ENCODE results near the gene THEM5.
A peak's percentile ranks its signal among the peaks of the same experiment; 100 is the strongest.

The THEM5 gene

DNA sequence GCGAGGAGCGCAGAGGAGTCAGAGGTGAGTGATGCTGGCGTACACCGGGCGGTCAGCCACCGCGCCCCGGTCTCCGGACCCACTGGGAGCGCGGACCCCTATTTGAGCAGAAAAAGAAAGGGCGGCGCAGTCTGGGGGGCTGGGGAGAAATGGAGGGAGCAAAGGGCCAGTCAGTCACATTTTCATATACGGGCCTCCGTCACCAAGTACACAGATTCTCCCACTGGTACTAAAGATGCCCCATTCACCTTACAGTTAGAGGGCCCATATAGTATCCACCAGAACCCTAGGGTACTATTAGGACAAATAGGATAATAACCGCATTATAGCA is 14.5 kb downstream of the THEM5 start:
- DNase-seq = no peak

DNA sequence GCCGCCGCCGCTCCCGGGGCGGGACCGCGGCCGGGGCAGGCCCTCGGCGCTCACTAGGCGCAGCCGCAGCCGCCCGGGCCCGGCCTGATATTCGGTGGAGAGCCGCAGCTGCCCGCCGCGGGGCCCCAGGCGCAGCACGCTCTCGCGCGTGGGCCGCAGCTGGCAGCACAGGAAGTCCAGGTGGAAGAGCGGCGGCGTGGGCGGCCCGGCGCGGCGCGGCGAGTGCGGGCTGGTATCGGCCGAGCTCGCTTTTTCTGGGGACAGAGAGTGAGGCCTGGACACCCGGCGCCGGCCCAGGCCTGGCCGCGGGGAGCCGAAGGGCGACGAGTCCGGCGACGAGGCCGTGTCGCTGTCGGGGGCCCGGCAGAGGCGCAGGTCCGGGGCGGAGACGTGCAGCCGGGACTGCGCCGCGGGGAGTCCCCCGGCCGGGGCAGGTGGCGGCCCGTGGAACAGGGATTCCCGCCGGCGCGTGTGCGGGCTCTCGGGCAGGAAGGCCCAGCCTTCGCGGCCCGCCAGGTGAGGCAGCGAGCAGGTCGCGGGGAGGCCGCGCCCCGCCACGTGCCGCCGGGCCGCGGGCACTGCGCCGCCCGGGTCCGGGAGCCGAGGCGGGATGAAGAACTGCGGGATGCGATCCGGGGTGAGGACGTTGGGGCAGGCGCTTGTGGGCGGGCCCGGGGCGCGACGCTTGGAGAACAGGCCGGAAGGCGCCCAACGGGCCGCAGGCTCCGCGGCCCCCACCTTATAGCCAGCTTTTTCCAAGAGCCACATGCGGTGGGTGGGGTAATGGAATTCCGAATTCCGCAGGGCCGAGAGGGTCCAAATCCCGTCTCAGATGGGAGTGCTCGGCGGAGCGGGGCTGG is 15.1 kb downstream of the THEM5 start:
- no peak for DNase-seq

DNA sequence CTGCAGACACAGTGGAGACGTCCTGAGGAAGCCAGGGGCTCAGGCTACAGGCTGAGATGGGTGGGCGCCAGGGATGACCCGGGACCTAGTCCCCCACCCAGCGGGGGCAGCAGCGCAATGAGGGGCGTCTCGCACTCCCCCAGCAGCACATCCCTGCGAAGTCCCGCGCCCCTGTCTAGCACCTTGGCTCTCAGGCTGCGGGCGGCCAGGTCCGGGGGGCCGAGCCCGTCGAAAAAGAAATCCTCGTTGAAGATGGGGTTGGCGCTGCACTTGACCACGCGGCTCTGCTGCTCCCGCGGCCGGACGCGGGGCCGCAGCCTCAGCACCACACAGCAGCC is 15.7 kb downstream of the THEM5 start:
- DNase-seq = no peak

DNA sequence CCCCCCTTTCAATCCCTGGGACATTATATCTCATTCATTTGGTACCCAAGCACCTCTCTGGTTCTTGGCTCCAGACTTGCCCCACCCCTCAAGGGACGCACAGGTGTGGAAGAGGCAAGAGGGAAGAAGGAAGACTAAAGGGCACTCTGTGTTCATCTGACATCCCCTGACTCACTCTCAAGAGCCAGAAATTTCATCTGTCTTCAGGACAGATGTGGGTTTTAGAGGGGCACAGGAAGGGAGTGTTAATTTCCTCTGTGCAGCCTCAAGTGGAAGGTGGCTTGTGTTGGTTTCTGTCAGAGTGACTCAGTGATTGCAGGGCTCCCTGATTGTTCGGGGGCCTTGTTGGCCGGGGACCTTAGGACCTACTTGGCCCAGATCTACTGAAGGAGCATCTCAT is 16.3 kb downstream of the THEM5 start:
- peak; percentile 28 for DNase-seq

DNA sequence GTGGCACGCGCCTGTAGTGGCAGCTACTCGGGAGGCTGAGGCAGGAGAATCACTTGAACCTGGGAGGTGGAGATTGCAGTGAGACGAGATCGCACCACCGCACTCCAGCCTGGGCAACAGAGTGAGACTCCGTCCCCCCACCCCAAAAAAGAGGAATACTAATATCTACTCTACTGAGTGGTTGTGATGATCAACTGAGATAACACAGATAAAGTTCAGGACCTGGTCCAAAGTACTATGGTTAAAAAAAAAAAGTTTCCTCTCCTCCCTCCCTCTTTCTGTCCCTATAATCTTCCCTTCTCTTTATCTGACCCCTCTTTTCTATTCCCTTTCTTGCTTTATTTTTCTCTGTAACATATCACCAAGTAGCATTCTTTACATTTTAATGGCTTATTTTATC is 17.9 kb downstream of the THEM5 start:
- no peak for DNase-seq

DNA sequence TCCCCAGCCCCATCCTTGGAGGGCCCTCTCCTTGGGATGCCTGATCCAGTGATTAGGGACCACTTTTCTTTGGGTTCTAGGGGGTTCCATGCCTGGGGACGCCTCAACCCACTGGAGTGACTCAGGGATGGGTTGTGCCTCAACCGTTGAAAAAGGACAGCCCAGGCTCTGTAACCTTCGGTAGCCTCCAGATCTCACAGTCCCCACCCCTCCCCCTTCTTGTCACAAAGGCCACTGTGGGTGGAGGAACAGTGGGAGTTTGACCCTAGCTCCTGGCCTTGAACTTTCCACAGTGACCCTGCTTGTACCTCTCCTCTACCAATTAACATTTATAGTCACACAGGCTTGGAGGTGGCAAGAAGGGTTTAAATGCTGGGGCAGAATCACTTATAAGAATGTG is 19.3 kb downstream of the THEM5 start:
- DNase-seq = no peak

DNA sequence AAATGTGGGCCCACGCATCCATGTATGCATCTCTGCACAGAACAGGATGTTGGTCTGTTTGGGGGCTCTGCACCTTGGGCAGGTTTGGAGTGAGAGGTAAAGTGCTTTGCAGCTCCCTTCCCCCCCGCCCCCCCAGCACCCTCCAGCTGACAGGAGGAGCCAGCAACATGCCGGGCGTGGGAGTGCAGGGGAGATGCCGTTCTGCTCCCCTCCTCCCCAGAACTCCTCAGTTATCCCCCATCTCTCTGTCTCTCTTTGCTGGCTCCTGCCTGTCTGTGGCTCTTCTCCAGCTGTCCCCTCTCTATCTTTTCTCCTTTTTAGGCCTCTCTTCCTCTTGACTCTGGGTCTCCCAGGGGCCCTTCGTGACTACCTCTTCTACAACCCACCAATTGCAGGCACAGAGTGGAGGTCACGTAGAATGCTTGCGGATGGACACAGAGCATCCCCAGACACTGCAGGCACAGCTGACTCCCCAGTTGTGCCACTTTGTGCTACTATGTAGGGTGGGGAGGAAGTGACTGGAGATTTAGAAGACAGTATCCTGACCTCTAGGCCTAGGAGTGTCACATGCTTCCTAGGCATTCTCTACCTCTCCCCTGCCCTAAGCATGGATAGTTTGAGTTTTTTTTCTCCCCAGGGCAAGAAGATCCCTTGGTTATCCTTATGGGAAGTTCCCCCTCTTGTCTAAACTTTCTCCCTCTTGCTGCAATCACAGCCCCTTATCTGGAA is 20.2 kb downstream of the THEM5 start:
- no peak for DNase-seq

DNA sequence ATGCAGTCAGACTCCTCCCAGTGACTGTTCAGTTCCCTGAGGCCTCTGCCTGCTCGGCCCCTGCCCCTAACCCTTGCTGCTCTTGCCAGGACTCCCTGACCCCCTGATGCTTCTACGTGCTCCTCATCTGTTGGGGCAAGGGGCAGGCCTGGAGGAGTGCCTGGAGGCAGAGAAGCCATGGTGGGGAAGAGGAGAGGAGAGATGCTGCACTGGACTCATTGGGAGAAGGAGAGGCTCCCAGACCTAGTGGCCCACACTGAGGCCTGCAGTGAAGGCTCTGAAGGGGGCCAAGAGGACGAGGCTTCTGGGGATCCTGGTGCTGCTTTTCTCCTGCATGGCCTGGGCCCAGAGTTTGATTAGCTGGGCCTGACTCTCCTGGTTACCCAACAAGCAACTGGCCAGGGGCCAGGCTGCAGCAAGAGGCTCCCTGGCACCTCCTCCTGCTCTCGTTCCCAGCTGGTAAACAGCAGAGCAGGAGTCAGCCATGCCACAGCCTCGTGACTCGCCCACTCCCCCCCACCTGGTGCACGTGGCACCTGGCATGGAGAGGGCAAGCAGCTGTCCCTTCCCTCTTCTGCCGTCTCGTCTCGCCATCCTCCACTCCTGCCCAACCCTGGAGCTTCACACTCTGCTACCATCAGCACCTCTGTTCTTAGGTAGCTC is 21.1 kb downstream of the THEM5 start:
- DNase-seq = no peak

DNA sequence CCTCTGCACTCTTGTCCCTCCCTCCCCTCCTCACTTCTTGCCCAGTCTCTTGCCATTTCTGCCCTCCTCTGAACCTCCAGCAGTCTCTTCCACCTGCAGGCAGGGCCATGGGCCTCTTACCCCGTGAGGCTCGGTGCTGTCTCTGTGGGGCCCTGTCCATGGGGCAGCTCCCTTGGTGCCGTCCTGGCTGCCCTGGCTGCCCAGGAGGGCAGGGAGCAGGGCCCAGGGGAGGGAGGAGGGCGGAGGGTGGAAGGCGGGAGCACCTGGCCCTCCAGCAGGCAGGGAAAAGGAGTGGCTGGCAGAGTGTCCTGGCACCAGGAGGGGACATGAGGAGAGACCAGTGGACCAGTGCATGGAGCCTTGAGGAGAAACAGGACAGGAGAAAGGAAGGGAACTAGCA is 21.9 kb downstream of the THEM5 start, which contains the start of gene RORC:
Gene RORC, minus strand, starts transcription at position 198 of the 400 bp plus-strand sequence. Its CDS starts 38 bp downstream, at position 160.
- DNase-seq = no peak

DNA sequence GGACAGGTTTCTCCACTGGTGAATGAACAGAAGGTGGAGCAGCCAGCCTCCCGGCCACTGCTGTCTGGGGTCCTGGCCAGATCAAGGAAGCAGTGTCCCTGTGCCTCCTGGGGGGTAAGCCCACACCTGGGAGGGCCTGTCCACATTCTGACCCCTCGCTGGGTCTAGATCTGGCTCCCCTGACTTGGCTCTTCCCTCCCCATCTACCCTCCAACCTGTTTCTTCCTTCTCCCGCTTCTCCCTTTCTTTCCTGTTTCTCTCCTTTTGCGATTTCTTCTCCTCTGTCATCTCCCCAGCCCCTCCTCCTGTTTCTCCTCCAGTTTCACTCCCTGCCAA is 22.3 kb downstream of the THEM5 start:
- no peak for DNase-seq

DNA sequence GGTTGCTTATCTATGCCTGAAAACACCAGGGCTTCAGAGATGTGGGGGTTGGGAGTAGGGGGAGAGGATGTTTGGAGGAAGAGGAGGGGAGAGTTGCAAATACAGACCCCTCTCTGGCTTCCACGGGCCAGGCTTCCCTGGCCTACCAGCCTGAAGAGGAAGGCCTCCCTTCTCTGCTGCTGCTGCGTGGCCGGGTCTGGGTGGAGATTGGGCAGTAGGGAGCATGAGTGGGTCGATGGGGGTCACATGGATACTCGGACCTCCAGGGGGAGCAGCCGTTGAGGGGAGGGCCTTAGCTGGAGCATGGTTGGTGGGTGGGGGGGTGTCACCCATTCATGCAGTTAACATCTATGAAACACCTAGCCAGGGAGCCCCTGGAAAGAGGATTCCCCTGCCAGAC is 23.5 kb downstream of the THEM5 start:
- DNase-seq = no peak

DNA sequence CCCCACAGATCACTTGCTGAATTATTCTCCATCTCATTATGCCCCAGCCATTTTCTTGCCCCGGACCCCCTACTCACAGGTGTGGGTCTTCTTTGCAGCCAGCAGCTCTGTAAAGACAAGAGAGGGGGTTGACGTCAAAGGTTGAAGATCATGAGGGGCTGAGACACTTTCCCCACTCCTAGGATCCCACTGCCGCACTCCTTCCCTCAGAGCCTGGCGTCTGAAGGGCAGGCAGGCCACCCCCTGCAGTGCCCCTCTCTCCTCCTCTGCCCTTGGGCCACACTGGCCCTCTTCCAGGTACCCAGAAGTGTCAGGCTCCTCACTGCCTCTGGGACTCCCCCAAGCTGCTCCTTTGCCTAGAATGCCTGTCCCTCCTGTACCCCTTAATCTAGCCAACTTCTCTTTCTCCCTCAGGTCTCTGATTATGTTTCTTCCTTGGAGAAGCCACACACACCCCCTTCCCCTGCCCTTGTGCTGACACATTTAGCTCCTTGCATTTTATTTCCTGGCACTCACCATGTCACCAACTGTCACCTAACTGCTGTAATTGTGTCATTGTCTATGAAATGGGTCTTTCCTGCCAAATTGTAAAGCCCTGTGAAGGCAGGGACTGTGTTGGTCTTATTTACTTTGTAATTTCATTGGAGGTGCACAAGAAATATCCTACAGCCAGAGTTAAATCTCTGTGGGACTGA is 24.0 kb downstream of the THEM5 start:
- no peak for DNase-seq

DNA sequence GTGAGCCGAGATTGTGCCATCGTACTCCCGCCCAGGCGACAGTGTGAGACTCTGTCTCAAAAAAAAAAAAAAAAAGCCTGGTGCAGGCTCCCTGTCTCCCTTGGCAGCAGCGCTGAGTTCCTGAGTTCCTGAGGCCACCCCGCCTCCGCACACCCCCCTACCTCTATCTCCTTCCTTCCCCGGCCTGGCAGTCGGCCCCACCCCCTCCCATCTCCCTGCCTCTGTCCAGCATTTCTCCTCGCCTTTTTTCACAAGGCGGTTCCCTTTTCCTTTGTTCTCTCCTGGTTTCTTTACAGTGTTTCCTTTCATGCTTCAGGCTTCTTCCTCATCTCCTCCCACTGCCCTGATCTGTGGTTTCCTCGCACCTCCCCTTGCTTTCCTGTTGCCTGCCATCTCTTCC is 24.6 kb downstream of the THEM5 start:
- DNase-seq = no peak

DNA sequence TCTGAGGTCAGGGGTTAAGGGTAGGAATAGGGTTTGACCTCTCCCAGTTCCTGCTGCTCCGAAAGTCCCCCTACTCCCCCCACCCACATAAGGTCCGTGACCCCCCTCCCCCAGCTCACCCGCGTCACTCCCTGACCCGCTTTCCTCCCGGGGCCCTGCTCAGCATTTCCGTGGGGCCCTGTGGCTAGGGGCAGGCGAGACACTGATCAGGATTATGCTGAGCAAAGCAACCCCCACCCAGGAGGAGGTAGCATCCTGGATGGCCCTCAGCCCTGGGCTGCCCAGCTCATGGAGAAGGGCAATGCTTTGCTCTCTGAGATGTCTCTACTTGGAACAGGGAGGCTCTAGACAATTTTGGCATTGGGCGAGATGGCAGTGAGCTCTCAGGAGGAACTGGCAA is 25.7 kb downstream of the THEM5 start:
- no peak for DNase-seq

DNA sequence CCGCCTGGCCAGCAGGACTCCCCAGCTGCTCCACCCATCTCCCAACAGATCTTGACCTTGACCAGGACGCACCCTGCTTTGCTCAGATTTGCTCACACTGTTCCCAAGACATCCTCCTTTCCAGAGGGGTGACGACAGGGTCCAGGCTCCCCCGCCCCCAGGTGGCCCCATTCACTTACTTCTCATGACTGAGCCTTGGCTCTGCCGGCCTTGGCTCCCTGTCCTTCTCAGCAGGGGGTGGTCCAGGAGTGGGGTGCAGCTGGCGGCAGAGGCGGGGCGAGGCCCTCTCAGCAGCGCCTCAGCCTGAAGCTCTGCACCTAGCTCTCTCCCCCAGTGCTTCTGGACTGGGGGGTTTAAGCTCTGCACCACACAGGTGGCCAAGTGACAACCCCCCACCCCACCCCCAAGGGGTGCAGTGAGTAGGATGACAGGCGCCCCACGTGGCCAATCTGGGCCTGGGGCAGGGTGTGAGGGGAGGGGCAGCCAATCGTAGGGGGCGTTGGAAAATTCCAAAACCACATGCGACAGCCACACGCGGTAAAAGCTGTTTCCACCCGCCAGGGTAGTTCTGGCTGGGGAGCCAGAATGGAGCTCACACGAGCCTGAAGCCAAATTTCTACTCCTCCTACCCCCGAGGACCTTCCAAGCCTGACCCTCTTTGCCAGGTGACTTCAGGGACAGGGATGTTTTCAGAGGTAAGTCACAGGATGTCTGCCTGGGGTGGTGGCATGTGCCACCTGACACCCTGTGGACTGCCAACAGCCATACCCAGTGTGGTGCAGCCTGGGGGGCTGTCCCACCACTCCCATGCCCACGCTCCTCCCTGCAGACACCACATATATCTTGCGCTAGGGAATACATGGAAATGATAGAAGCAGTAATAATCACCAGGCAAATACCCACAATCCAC is 27.5 kb downstream of the THEM5 start:
- DNase-seq = no peak

DNA sequence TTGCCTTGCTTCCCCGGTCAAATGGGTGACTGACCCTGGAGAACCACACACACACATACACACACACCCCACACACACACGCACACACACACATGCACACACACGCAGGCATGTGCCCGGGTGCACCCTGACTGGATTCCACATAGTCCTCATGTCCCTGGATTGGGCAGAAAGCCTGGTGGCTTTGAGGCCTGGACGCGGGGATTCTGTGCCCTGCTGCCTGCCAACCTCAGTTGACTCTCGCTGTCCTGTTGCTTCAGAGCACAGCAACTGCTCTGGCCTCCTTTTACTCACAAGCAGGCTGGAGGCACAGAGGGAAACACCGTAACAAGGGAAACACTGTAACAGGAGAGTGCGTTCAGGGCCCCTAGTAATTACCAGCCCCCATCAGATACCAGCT is 28.3 kb downstream of the THEM5 start:
- DNase-seq = no peak

DNA sequence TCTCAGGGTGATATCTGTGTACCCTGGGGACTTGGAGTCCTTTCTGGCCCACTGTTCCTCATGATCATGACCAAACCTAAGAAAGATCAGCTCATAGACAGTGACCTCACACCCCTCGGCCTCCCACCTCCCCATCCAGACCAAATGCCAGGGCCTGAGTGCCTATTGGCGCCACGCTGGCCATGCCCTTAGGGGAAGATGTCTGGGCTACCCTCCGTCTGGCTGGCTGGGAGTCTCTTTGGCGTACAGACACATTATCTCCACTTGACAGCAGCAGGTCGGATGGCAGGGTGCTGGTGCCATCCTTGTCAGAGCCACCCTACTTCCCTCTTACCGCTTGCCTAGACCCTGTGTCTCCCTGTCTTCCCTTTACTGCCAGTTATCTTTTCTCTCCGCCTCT is 30.3 kb downstream of the THEM5 start:
- no peak for DNase-seq

DNA sequence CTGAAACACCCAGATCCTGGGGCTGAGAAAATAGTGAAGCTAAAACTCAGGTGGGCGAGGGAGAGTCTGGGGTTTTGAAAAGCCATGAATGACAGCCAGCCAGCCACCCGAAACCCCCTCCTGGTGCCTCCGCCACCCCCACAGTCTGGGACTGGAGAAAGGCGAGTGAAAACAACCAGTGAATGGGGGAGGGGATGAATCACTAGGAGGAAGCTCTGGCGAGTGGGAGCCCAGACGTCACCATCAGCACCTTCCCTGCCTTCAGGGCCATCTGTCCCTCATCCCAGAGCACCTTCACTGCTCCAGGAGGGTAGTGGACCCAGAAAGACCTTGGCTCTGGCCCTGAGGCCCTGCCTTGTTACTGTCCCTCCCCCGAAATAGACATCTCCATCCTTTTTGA is 31.1 kb downstream of the THEM5 start:
- no peak for DNase-seq

DNA sequence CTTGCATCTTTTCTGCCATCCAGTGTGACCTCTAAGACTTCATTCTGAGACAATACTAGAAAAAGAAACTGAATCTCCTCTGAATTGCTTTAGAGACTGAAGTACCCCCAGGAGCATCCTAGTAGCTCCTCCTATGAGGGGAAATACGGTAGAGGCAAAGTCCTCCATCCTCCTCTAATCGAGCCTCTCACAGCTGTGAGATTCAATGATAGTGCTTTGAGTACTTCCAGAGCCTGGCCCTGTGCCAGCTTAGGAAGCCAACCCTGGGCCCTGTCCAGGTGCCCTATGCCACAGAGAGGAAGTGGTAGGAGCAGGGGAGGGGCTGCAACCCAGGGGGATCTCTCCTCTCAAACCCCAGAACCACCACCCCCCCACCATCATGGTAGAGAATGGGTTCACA is 32.6 kb downstream of the THEM5 start:
- no peak for DNase-seq

DNA sequence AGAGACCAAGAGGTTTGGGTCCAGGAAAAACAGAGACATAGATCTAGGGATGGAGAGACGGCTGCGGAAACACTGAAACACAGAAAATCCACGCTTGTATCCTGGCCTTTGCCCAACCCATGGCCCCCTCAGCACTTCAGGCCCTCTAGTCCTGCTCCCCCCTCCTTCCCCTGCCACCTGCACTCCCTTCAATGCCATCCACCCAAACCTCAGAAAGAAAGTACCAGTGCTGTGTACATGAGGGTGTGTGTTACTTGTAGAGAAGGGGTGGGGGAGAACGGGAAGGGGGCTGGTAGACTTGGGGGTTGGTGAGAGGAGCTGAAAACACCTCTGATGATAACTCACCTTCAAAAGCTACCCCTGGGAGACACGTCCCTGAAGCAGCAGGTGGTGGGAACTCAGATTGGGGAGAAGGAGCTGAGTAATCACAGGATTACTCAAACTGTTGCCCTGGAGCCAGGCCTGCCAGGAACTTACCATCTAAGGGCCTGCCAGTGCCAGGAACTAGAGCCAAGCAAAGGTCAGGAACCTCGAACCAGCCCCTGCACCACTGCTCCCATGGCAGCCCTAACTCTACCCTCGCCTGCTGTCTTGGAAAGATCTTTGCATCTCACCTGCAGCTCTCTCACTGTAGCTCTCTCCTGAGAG is 33.4 kb downstream of the THEM5 start:
- no peak for DNase-seq

DNA sequence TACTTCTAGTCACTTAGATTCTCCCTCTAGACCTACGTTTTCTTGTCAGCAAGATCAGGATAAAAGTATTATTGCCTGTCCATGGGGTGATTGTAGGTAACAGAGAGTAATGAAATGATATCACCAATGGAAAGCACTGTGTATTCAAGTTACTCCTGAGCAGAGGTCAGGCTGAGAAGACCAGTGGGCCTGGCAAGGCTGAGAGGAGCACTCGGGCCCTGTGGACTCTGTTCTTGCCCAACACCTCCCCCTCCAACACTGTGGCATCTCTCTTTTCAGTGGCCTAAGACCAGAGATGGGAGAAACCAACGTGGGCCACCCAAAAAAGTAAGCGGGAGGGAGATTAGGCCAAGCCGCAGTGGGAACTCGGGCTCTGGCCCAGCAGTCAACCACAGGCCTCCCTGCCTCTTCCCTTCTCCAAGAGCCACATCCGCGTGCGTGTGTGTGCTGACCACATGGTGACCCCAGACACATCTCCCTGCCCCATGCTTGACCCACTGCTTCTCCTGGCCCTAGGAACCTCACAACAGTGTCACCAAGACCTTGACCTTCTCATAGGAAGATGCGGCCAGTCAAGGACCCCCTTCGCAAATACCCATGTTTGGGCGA is 34.2 kb downstream of the THEM5 start:
- no peak for DNase-seq

DNA sequence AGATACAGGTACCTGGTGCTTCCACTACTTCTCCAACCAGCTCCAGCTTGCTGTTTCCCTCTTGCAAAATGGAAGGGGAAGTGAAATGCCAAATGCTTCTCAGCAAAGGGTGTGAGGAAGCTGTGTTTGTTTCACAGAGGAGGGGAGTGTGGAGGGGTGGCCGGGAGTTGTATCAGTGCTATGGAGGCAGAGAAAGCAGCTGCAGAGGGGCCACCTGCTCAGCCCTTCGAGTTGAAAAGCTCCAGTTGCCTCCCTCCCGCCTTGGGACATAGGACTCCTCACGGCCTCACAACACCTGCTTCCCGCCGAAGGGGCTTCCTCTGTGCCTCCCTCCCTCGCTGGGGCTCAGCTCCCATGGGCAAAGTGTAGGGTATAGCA is 36.2 kb downstream of the THEM5 start:
- DNase-seq = no peak
